Ovary (tissue), 9 donors: ENCODE results near the gene CLIC4. TPM values are rescaled to one million over a fixed set of nuclear protein-coding genes. Genes with fewer than 3 reads are reported as not detected.

ENCODE experiments used
- DNase-seq, 5 donors: peaks; one replicate each; pipeline ENCODE4 v3.0.0-alpha.2; 2019 to 2020
- H3K27ac ChIP-seq, 2 donors: fragments of 200-600 bp; one replicate each; pipeline versions ENCODE4 v1.5.1 to v1.8.0; 2019 to 2022
- H3K27me3 ChIP-seq: fragments of 200-600 bp; one replicate; pipeline ENCODE4 v1.8.0; 2022
- H3K36me3 ChIP-seq: fragments of 200-600 bp; sonication (generic); one replicate; pipeline ENCODE4 v1.5.1; 2019
- H3K4me1 ChIP-seq: one replicate; pipeline ENCODE4 v1.8.1; 2013; ENCODE audit warnings: mild to moderate bottlenecking, moderate library complexity; ENCODE audit not compliant: insufficient read depth
- H3K4me3 ChIP-seq: fragments of 200-600 bp; sonication (generic); one replicate; pipeline ENCODE4 v1.5.1; 2017
- H3K9me3 ChIP-seq, 2 donors: fragments of 200-600 bp in 1 of 2; sonication (generic) in 1 of 2; one replicate each; pipeline versions ENCODE4 v1.5.1 to v1.8.1; 2013 to 2019; ENCODE audit warnings: mild to moderate bottlenecking in 1 of 2, moderate library complexity in 1 of 2
- EP300 ChIP-seq: sonication (generic); formaldehyde crosslinking; IDR thresholded peaks from one replicate; pipeline ENCODE4 v1.6.1; 2017; ENCODE audit warnings: antibody characterized with exemption
- POLR2A ChIP-seq: fragments of 450-650 bp; IDR thresholded peaks from one replicate; pipeline ENCODE4 v1.6.1; 2017; ENCODE audit warnings: antibody characterized with exemption, mild to moderate bottlenecking, moderate library complexity
- WGBS, 3 donors: extraction: QIAGEN DNeasy Blood & Tissue Kit in 1 of 3; methylation state at CpG; one replicate each; pipeline versions ENCODE4 v1.1.5 to v1.1.7; 2013 to 2017; 5-methylcytosine and 5-hydroxymethylcytosine counted together
- intact Hi-C, 4 donors: fragments of 100-400 bp; cut with DNase I; formaldehyde crosslinking; loops; one replicate each; pipeline versions ENCODE4 v1.11.0 to v1.15.1; 2022 to 2023
- polyA plus RNA-seq, 2 donors: library from polyadenylated mRNA; stranded (reverse); fragments of 200-250 nt in 1 of 2; fragments of 350-450 nt in 1 of 2; fragmentation: Illumina TruSeq in 1 of 2; extraction: RNeasy Lipid Tissue Mini Kit (QIAGEN cat#74804) in 1 of 2; gene quantifications; one replicate each; pipeline ENCODE4 v1.2.3, GENCODE V29; 2013 to 2014
- total RNA-seq, 7 donors: library from RNA; depleted of rRNA in 2 of 7; stranded (reverse); fragments of >200 nt in 2 of 7; fragmentation: NEBNext Ultra II Directional in 3 of 7; extraction: Animal tissue kit (Norgen Biotek cat#: 25700) in 3 of 7; gene quantifications; one replicate each; pipeline versions ENCODE4 v1.1.0 to v1.2.4, GENCODE V29; 2016 to 2023
- TF ChIP-seq, protein P1 (sequence below), 3 donors: fragments of 450-650 bp in 2 of 3; fragments of 200-600 bp in 1 of 3; IDR thresholded peaks; one replicate each; pipeline versions ENCODE4 v1.5.1 to v1.8.0; 2016 to 2022; ENCODE audit warnings: antibody characterized with exemption in 3 of 3, mild to moderate bottlenecking in 1 of 3
- donor health status: DM: no; HTN: no; CAD: no; lungs with moderate emphysema.
- donor health status: DM: no; HTN: no; CAD: no.
- donor health status: Bipolar disorder and iron deficiency.
- donor health status: DM: yes; HTN: yes; CAD: no.
- donor health status: DM: no; HTN: no; CAD: no.
- donor health status: DM: yes; HTN: yes; CAD: no.

The CLIC4 gene
- total and polyA plus RNA-seq, 9 donors, result 53.6 to 209 (median 125) TPM

DNA sequence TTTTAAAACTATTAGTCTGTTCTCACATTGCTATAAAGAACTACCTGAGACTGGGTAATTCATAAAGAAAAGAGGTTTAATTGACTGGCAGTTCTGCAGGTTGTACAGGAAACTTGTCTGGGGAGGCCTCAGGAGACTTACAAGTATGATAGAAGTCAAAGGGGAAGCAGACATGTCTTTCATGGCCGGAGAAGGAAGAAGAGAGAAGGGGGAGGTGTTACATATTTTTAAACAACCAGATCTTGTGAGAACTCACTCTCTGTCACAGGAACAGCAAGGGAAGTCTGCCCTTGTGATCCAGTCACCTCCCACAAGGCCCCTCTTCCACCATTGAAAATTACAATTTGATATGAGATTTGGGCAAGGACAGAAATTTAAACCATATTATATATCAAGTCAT, 55.9 kb downstream of the CLIC4 start:
- no peak for DNase-seq
- Histone ChIP-seq H3K36me3 (no peaks in the 10 kb centered on the region), H3K27ac (no peak overlapping the region), H3K9me3 (no peaks in the 10 kb centered on the region), H3K4me1 (peaks cover 4% of the 10 kb centered on the region), H3K27me3 (no peaks in the 10 kb centered on the region), H3K4me3 (no peak overlapping the region)
- intact Hi-C loops, result no loop called here
- WGBS, 3 donors, result 59 to 67% (median 63%) methylated on average over 1 of the region's 1 CpG
- no peak for TF ChIP-seq POLR2A
- TF ChIP-seq EP300, result no peak
- TF ChIP-seq, protein P1, sequence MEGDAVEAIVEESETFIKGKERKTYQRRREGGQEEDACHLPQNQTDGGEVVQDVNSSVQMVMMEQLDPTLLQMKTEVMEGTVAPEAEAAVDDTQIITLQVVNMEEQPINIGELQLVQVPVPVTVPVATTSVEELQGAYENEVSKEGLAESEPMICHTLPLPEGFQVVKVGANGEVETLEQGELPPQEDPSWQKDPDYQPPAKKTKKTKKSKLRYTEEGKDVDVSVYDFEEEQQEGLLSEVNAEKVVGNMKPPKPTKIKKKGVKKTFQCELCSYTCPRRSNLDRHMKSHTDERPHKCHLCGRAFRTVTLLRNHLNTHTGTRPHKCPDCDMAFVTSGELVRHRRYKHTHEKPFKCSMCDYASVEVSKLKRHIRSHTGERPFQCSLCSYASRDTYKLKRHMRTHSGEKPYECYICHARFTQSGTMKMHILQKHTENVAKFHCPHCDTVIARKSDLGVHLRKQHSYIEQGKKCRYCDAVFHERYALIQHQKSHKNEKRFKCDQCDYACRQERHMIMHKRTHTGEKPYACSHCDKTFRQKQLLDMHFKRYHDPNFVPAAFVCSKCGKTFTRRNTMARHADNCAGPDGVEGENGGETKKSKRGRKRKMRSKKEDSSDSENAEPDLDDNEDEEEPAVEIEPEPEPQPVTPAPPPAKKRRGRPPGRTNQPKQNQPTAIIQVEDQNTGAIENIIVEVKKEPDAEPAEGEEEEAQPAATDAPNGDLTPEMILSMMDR (IDR thresholded peaks at IDR 0.05), result no peak

DNA sequence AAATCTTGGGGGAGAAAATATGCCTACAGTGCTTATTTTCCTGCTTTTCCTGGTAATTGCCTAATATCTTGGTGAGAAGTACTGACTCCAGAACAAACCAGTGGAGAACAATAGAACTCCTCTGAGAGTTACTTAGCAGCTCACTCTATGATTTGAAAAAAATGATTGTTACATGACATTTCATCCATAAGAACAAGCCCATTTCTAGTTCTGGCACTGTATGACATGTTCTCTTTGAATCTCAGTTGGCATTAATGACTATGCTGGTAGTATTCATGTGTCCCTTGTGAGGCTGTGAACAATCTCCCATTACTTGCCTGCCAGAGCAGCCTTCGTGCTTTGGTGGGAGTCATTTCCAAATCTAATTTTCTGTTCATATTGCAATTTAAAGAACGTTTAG, 58.0 kb downstream of the CLIC4 start:
- intact Hi-C loops, result no loop called here

DNA sequence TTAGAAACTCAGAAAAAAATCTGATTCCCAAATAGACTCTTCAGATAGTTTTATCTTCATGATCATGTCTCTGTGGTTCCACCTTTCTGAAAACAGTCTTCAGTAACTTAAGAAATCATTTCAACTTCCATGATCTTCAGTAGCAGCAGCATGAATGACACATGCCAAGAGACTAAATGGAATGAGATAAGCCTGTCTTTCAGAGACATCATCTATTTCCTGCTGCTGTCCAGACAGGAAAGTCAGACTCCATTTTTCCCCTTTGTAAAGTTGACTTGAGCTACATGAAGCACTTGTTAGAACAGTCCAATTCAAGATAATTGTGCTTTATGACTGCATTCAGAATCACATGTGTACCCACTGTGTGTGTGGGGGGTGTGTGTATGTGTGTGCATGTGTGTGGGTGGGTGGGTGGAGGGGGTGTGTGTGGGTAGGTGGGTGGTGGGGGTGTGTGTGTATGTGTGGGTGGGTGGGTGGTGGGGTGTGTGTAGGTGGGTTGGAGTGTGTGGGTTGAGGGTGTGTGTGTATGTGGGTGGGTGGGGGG, 58.8 kb downstream of the CLIC4 start:
- H3K4me1 ChIP-seq, result peaks cover 4% of the 10 kb centered on the region
- no peak overlapping the region for H3K27ac ChIP-seq
- H3K36me3 ChIP-seq, result no peaks in the 10 kb centered on the region
- H3K9me3 ChIP-seq, result no peaks in the 10 kb centered on the region
- no peak overlapping the region for H3K4me3 ChIP-seq
- no peak for TF ChIP-seq EP300
- no peak for TF ChIP-seq POLR2A
- TF ChIP-seq, protein P1 (IDR thresholded peaks at IDR 0.05), result no peak
- intact Hi-C loops, result no loop called here
- no peak for DNase-seq
- no peaks in the 10 kb centered on the region for H3K27me3 ChIP-seq

More for the DNA sequence above, 58.0 kb downstream of the CLIC4 start:
- H3K4me1 ChIP-seq, result peaks cover 4% of the 10 kb centered on the region
- no peaks in the 10 kb centered on the region for H3K9me3 ChIP-seq
- no peak for DNase-seq
- no peak overlapping the region for H3K27ac ChIP-seq
- TF ChIP-seq EP300 (no peak), POLR2A (no peak)
- TF ChIP-seq, protein P1 (IDR thresholded peaks at IDR 0.05), result no peak
- no peak overlapping the region for H3K4me3 ChIP-seq
- no peaks in the 10 kb centered on the region for H3K27me3 ChIP-seq
- WGBS, 3 donors, result 47 to 57% (median 52%) methylated on average over 2 of the region's 2 CpGs
- no peaks in the 10 kb centered on the region for H3K36me3 ChIP-seq

DNA sequence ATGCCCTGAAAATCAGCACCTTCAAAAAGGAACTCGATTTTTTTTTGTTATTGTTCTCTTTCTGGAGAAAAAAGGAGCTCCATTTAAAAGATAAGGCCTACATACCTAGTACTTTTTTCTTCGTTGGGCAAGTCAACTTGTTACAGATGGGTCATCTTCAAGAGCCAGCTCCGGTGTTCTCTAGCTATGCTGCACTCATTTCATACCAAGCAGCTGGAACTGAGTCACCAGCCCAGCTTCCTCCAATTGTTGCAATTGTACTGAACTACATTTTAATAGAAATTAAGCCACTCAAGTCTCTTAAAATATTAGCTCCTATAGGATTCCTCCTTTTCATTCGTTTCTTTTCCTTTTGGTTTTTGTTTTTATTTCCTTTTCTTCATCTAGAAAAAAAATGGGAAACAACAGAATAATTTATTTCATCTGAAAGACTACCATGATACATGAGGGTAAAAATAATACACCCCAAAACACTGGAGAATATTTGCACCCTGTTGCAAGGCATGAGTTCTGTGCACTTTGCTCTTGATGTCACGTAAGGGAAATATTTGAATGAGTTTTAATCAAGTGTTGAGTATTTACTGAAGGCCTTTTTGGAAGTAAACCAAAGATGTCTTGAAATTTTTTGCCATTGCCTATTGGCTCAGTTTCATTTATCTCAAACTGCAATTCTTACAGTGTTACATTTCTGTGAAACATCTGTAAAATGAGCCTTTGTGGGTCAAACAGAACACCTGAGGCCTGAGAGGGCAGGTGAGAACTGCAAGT, 60.5 kb downstream of the CLIC4 start:
- Histone ChIP-seq H3K36me3 (no peaks in the 10 kb centered on the region), H3K4me1 (peaks cover 4% of the 10 kb centered on the region), H3K4me3 (no peak overlapping the region), H3K9me3 (no peaks in the 10 kb centered on the region), H3K27ac (no peak overlapping the region), H3K27me3 (no peaks in the 10 kb centered on the region)
- 77 to 84% (median 81%) methylated on average over 5 of the region's 5 CpGs for WGBS, 3 donors
- intact Hi-C loops, result no loop called here
- DNase-seq, result no peak
- TF ChIP-seq, protein P1 (IDR thresholded peaks at IDR 0.05), result no peak
- TF ChIP-seq POLR2A (no peak), EP300 (no peak)
